Endodermal cell (in vitro differentiated cells): ENCODE results near the gene SLIT3. TPM values are rescaled to one million over a fixed set of nuclear protein-coding genes. Genes with fewer than 3 reads are reported as not detected.

Experiments used
- DNase-seq: peaks from one replicate; pipeline ENCODE4 v3.0.0-alpha.2; 2017
- H3K27ac ChIP-seq: 2 replicates; pipeline ENCODE4 v1.5.1; 2013; ENCODE audit warnings: mild to moderate bottlenecking, low read depth, low read length, moderate library complexity
- H3K27me3 ChIP-seq: 2 replicates; pipeline ENCODE4 v1.6.1; 2013; ENCODE audit warnings: mild to moderate bottlenecking, low read length, moderate library complexity; ENCODE audit not compliant: insufficient read depth, control insufficient read depth, poor library complexity, severe bottlenecking
- H3K36me3 ChIP-seq: 2 replicates; pipeline ENCODE4 v1.7.0; 2013; ENCODE audit warnings: mild to moderate bottlenecking, low read length, moderate library complexity; ENCODE audit not compliant: control insufficient read depth, insufficient read depth
- H3K4me1 ChIP-seq: one replicate; pipeline ENCODE4 v1.7.0; 2013; ENCODE audit warnings: low read length; ENCODE audit not compliant: control insufficient read depth, insufficient read depth
- H3K4me3 ChIP-seq: 2 replicates; pipeline ENCODE4 v1.5.1; 2013; ENCODE audit warnings: mild to moderate bottlenecking, low read length, moderate library complexity
- H3K9ac ChIP-seq: 2 replicates; pipeline ENCODE4 v1.6.1; 2013; ENCODE audit warnings: mild to moderate bottlenecking, low read length, moderate library complexity; ENCODE audit not compliant: poor library complexity, severe bottlenecking; ENCODE audit errors: extremely low read depth
- H3K9me3 ChIP-seq: 2 replicates; pipeline ENCODE4 v1.6.1; 2013; ENCODE audit warnings: mild to moderate bottlenecking, low read length, moderate library complexity; ENCODE audit not compliant: control insufficient read depth
- H3K27ac Mint-ChIP-seq: 2 replicates; pipeline ENCODE4 v1.8.0; 2020; ENCODE audit warnings: mixed read lengths
- H3K27me3 Mint-ChIP-seq: 2 replicates; pipeline ENCODE4 v1.8.0; 2021; ENCODE audit warnings: mild to moderate bottlenecking, mixed read lengths; ENCODE audit not compliant: insufficient read depth
- H3K36me3 Mint-ChIP-seq: 2 replicates; pipeline ENCODE4 v1.8.0; 2020; ENCODE audit warnings: low read depth, mixed read lengths
- H3K4me1 Mint-ChIP-seq: 2 replicates; pipeline ENCODE4 v1.8.0; 2020; ENCODE audit warnings: mixed read lengths
- H3K4me3 Mint-ChIP-seq: 2 replicates; pipeline ENCODE4 v1.8.0; 2020; ENCODE audit warnings: mild to moderate bottlenecking, moderate library complexity, mixed read lengths
- H3K9me3 Mint-ChIP-seq: 2 replicates; pipeline ENCODE4 v1.8.0; 2020; ENCODE audit warnings: mild to moderate bottlenecking, mixed read lengths
- WGBS, 2 experiments: methylation state at CpG; one replicate each; pipeline versions ENCODE4 v1.1.5 to v1.1.7; 2013; ENCODE audit warnings: missing lambda C conversion rate in 2 of 2, mixed read lengths in 1 of 2; ENCODE audit not compliant: insufficient coverage in 1 of 2, insufficient read length in 1 of 2; 5-methylcytosine and 5-hydroxymethylcytosine counted together
- total RNA-seq, 2 donors: library from RNA; stranded (reverse); fragmentation: NEBNext Ultra II Directional in 1 of 2; extraction: Animal tissue kit (Norgen Biotek cat#: 25700) in 1 of 2; gene quantifications; 2 replicates in 1 of 2; 3 replicates in 1 of 2; pipeline ENCODE4 v1.2.1, GENCODE V29; 2021
- TF ChIP-seq, protein P1 (sequence below): fragments of 200-600 bp; sonication (generic); conservative IDR thresholded peaks from 2 replicates; pipeline ENCODE4 v1.5.0; 2021; ENCODE audit warnings: antibody characterized with exemption, mild to moderate bottlenecking

The SLIT3 gene
- total RNA-seq, 2 donors from 2014 or later: 2.5 to 3.4 TPM

DNA sequence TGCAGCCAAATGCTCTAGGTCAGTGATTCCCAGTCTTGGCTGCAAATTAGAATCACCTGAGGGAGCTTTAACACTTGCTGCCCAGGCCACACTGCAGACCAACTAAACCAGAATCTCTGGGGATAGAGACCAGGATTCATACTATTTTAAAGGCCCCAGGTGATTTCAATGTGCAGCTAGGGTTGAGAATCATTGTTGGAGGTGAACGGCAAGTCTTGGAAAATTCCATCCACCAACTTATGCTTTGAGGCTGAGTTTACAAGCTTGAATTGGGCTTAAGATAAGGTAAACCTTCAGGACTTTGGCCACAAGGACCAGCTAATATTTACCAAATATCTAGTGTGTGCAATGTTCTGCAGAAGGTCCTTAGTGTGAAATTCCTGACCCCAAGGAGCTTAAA lies 27.5 kb downstream of the SLIT3 start:
- TF ChIP-seq, protein P1, sequence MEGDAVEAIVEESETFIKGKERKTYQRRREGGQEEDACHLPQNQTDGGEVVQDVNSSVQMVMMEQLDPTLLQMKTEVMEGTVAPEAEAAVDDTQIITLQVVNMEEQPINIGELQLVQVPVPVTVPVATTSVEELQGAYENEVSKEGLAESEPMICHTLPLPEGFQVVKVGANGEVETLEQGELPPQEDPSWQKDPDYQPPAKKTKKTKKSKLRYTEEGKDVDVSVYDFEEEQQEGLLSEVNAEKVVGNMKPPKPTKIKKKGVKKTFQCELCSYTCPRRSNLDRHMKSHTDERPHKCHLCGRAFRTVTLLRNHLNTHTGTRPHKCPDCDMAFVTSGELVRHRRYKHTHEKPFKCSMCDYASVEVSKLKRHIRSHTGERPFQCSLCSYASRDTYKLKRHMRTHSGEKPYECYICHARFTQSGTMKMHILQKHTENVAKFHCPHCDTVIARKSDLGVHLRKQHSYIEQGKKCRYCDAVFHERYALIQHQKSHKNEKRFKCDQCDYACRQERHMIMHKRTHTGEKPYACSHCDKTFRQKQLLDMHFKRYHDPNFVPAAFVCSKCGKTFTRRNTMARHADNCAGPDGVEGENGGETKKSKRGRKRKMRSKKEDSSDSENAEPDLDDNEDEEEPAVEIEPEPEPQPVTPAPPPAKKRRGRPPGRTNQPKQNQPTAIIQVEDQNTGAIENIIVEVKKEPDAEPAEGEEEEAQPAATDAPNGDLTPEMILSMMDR: no peak
- no peak overlapping the region for H3K27ac ChIP-seq
- H3K4me1 ChIP-seq: no peaks in the 10 kb centered on the region
- H3K36me3 ChIP-seq: no peaks in the 10 kb centered on the region
- H3K27me3 ChIP-seq: no peaks in the 10 kb centered on the region
- Mint-ChIP-seq H3K9me3 (peaks cover 7% of the 10 kb centered on the region), H3K27me3 (peaks cover 6% of the 10 kb centered on the region), H3K4me3 (no peak overlapping the region), H3K4me1 (no peaks in the 10 kb centered on the region), H3K27ac (no peak overlapping the region), H3K36me3 (no peaks in the 10 kb centered on the region)
- H3K9me3 ChIP-seq: no peaks in the 10 kb centered on the region
- no peak overlapping the region for H3K9ac ChIP-seq
- 94% methylated on average over 1 of the region's 1 CpG; no CpG with 5 or more reads in 1 of the 2 experiments for WGBS, 2 experiments
- no peak for DNase-seq
- H3K4me3 ChIP-seq: no peak overlapping the region

DNA sequence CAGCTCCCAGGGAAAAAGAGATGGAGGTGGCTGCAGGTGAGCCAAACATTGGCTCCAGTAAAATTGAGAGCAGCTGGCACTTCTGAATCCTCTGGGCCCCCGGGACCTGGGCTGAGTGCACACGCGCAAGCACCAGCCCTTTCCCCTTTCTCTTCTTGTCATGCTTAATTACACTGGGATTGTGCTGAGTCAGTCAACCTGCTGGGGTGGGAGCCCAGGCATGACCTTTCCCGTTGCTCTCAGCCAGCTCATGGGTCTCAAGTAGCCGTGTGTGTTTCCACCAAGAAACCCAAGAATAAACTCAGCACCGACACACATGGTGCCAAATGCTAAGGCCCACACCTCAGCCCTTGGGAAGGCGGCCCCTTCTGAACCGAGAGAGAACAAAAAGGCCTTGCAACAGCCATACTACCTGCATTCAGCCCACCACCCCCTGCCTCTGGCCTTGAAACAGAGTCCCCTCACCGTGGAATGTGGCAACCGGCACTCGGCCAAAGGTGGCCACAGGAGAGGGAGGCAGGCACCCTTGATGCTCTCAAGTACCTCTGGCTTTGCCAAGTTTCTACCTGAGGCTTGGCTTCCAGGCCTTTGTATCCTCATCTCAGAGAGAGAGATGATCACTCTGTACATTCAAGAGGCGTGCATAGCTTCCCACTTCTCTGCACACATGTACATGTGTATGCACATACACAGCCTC lies 28.1 kb downstream of the SLIT3 start:
- no peak overlapping the region for H3K27ac Mint-ChIP-seq
- Histone ChIP-seq H3K4me1 (no peaks in the 10 kb centered on the region), H3K36me3 (no peaks in the 10 kb centered on the region)

DNA sequence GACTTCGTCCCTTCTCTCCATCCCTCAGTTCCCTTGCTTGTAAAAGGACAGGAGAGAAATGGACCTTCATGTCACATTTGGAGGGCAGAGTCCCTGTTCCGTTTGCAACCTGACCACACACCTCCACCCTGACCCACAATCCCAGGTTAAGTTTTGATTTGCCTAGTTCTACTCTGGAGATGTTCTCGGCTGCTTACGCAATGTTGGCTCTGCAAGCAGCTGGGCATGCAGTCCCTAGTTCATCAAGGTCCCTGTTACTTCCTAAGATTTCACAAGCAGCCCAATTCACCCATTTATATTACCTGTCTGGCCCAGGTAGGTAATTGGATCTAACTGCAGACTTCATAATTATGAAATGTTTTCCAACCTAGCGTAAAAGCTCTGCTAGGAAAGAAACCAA lies 28.8 kb downstream of the SLIT3 start:
- H3K9me3 ChIP-seq: no peaks in the 10 kb centered on the region
- no peaks in the 10 kb centered on the region for H3K4me1 ChIP-seq
- Mint-ChIP-seq H3K36me3 (no peaks in the 10 kb centered on the region), H3K27me3 (peaks cover 6% of the 10 kb centered on the region), H3K27ac (no peak overlapping the region), H3K4me1 (no peaks in the 10 kb centered on the region), H3K9me3 (peaks cover 7% of the 10 kb centered on the region), H3K4me3 (no peak overlapping the region)
- DNase-seq: no peak
- H3K9ac ChIP-seq: no peak overlapping the region
- H3K4me3 ChIP-seq: no peak overlapping the region
- no peak overlapping the region for H3K27ac ChIP-seq
- no peaks in the 10 kb centered on the region for H3K27me3 ChIP-seq
- 92 to 97% methylated on average over 4 to 5 of the region's 5 CpGs for WGBS, 2 experiments
- TF ChIP-seq, protein P1: no peak
- H3K36me3 ChIP-seq: no peaks in the 10 kb centered on the region

More for the DNA sequence above, 28.1 kb downstream of the SLIT3 start:
- DNase-seq: no peak
- H3K4me3 ChIP-seq: no peak overlapping the region
- no peaks in the 10 kb centered on the region for H3K27me3 ChIP-seq
- H3K9ac ChIP-seq: no peak overlapping the region
- peaks cover 7% of the 10 kb centered on the region for H3K9me3 Mint-ChIP-seq
- peaks cover 6% of the 10 kb centered on the region for H3K27me3 Mint-ChIP-seq
- no peaks in the 10 kb centered on the region for H3K4me1 Mint-ChIP-seq
- TF ChIP-seq, protein P1: no peak
- no peaks in the 10 kb centered on the region for H3K36me3 Mint-ChIP-seq
- no peaks in the 10 kb centered on the region for H3K9me3 ChIP-seq
- 89 to 95% methylated on average over 4 to 12 of the region's 12 CpGs for WGBS, 2 experiments
- no peak overlapping the region for H3K4me3 Mint-ChIP-seq
- H3K27ac ChIP-seq: no peak overlapping the region
